Measurements from ENCODE around the gene ZNF37A. TPM values are rescaled to one million over a fixed set of nuclear protein-coding genes. Genes with fewer than 3 reads are reported as not detected.

Gene ZNF37A
- polyA plus RNA-seq, 3 donors, result 0.25 to 3.4 (median 1.6) TPM

DNA sequence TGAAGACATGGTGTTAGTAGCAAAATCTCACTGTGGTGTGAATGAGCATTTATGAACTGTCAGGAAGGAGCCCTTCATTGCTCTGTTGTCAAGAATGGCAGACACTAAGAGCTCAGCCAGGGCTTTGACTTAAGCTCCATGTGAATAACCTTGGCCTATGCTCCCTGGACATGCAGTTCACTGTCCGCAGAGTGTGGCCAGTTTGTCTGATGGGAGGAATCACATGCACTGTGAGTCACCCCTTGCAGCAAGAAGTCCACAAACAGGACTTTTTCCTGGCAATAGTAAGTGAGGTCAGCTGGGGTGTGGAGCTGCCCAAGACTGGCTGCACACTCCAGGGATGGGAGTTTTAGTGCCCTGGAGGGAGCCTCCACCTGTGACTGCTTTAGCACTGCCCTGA lies 49.5 kb downstream of the ZNF37A start:
- WGBS (ENCODE audit: insufficient coverage), result 90% methylated on average over 1 of the region's 1 CpG
- no peaks in the 10 kb centered on the region for H3K27me3 ChIP-seq (ENCODE audit: control insufficient read depth in 2 of 2, insufficient read depth in 2 of 2, low read length in 2 of 2)
- Mint-ChIP-seq H3K9me3 (peaks cover 15 to 36% (median 21%) of the 10 kb centered on the region in 7 donors), H3K4me1 (no peaks in the 10 kb centered on the region), H3K27me3 (ENCODE audit: low read depth in 3 of 3) (peaks cover 0 to 2% (median 0%) of the 10 kb centered on the region in 3 donors), H3K27ac (no peak overlapping the region), H3K36me3 (no peaks in the 10 kb centered on the region), H3K4me3 (no peak overlapping the region)
- no peak overlapping the region for H3K4me3 ChIP-seq (replicated peaks in 1 of 3; ENCODE audit: low read depth in 2 of 3, low read length in 3 of 3)
- H3K4me1 ChIP-seq (ENCODE audit: control insufficient read depth in 1 of 2, insufficient read depth in 2 of 2, low read length in 2 of 2), result no peaks in the 10 kb centered on the region
- no peaks in the 10 kb centered on the region for H3K79me2 ChIP-seq (ENCODE audit: insufficient read depth, low read length)
- intact Hi-C loops (cut with micrococcal nuclease), result no loop called here
- H3K9ac ChIP-seq (ENCODE audit: insufficient read depth, low read length, poor library complexity, severe bottlenecking), result no peak overlapping the region
- H3K36me3 ChIP-seq (replicated peaks in 1 of 2; ENCODE audit: control insufficient read depth in 1 of 2, insufficient read depth in 2 of 2, low read length in 2 of 2), result no peaks in the 10 kb centered on the region
- no peak overlapping the region for H3K27ac ChIP-seq (ENCODE audit: low read depth in 1 of 2, low read length in 2 of 2)
- no peak overlapping the region for H3K4me2 ChIP-seq (replicated peaks; ENCODE audit: extremely low read depth, low read length, poor library complexity, severe bottlenecking)
- H4K20me1 ChIP-seq (ENCODE audit: insufficient read depth, low read length), result no peaks in the 10 kb centered on the region
- H3K9me3 ChIP-seq (replicated peaks in 1 of 2; ENCODE audit: control insufficient read depth in 1 of 2, insufficient read depth in 1 of 2, low read length in 2 of 2), result peaks cover 28 to 29% of the 10 kb centered on the region in 2 donors
- no peak for TF ChIP-seq CTCF (IDR thresholded peaks at IDR 0.05)
- no peak for DNase-seq
- no peak overlapping the region for H2AFZ ChIP-seq (ENCODE audit: insufficient read depth, low read depth, low read length, poor library complexity, severe bottlenecking)

GRCh38 chr10:38146579-38147333 lies 52.6 kb downstream of the ZNF37A start:
- H4K20me1 ChIP-seq (ENCODE audit: insufficient read depth, low read length), result no peaks in the 10 kb centered on the region
- H3K27me3 ChIP-seq (ENCODE audit: control insufficient read depth in 2 of 2, insufficient read depth in 2 of 2, low read length in 2 of 2), result no peaks in the 10 kb centered on the region
- no peak overlapping the region for H3K27ac Mint-ChIP-seq
- no peak overlapping the region for H3K4me2 ChIP-seq (replicated peaks; ENCODE audit: extremely low read depth, low read length, poor library complexity, severe bottlenecking)
- H3K36me3 Mint-ChIP-seq, result no peaks in the 10 kb centered on the region
- no peak overlapping the region for H2AFZ ChIP-seq (ENCODE audit: insufficient read depth, low read depth, low read length, poor library complexity, severe bottlenecking)
- intact Hi-C loops (cut with micrococcal nuclease), result no loop called here
- H3K36me3 ChIP-seq (replicated peaks in 1 of 2; ENCODE audit: control insufficient read depth in 1 of 2, insufficient read depth in 2 of 2, low read length in 2 of 2), result no peaks in the 10 kb centered on the region
- H3K27ac ChIP-seq (ENCODE audit: low read depth in 1 of 2, low read length in 2 of 2), result no peak overlapping the region
- no peak overlapping the region for H3K4me3 ChIP-seq (replicated peaks in 1 of 3; ENCODE audit: low read depth in 2 of 3, low read length in 3 of 3)
- DNase-seq, result no peak
- no peak overlapping the region for H3K4me3 Mint-ChIP-seq
- H3K4me1 Mint-ChIP-seq, result no peaks in the 10 kb centered on the region
- 90% methylated on average over 10 of the region's 11 CpGs for WGBS (ENCODE audit: insufficient coverage)
- H3K79me2 ChIP-seq (ENCODE audit: insufficient read depth, low read length), result no peaks in the 10 kb centered on the region
- H3K9me3 Mint-ChIP-seq, result peaks cover 15 to 48% (median 36%) of the 10 kb centered on the region in 7 donors
- no peak for TF ChIP-seq CTCF (IDR thresholded peaks at IDR 0.05)
- no peak overlapping the region for H3K9ac ChIP-seq (ENCODE audit: insufficient read depth, low read length, poor library complexity, severe bottlenecking)
- peaks cover 29 to 42% of the 10 kb centered on the region in 2 donors for H3K9me3 ChIP-seq (replicated peaks in 1 of 2; ENCODE audit: control insufficient read depth in 1 of 2, insufficient read depth in 1 of 2, low read length in 2 of 2)
- H3K27me3 Mint-ChIP-seq (ENCODE audit: low read depth in 3 of 3), result peaks cover 0 to 5% (median 1%) of the 10 kb centered on the region in 3 donors
- H3K4me1 ChIP-seq (ENCODE audit: control insufficient read depth in 1 of 2, insufficient read depth in 2 of 2, low read length in 2 of 2), result no peaks in the 10 kb centered on the region
